HG03469 (cell line): Measurements from ENCODE around the gene SMLR1.
A peak's percentile ranks its signal among the peaks of the same experiment; 100 is the strongest.

ENCODE experiments used
- ATAC-seq: cut with Tn5 transposase; IDR thresholded peaks from one replicate; pipeline ENCODE4 v1.9.1; 2021; ENCODE audit warnings: mild to moderate bottlenecking, moderate library complexity, moderate number of reproducible peaks; ENCODE audit not compliant: unreplicated experiment

SMLR1 gene

GRCh38 chr6:130849594-130849993 lies 22.4 kb downstream of the SMLR1 start:
- ATAC-seq, result no peak

- no peak for ATAC-seq
Observed at GRCh38 chr6:130851026-130851425, 23.8 kb downstream of the SMLR1 start.

GRCh38 chr6:130852844-130853554 lies 25.8 kb downstream of the SMLR1 start:
- no peak for ATAC-seq

- no peak for ATAC-seq
Observed at GRCh38 chr6:130853555-130854183, 26.5 kb downstream of the SMLR1 start.

GRCh38 chr6:130858054-130858453 lies 30.8 kb downstream of the SMLR1 start:
- no peak for ATAC-seq

GRCh38 chr6:130858498-130859160 lies 31.4 kb downstream of the SMLR1 start:
- no peak for ATAC-seq

- no peak for ATAC-seq
Observed at GRCh38 chr6:130859161-130859867, 32.1 kb downstream of the SMLR1 start.

GRCh38 chr6:130862370-130862769 lies 35.2 kb downstream of the SMLR1 start:
- ATAC-seq, result no peak

GRCh38 chr6:130863415-130864230 lies 36.4 kb downstream of the SMLR1 start:
- no peak for ATAC-seq

- ATAC-seq, result no peak
Observed at GRCh38 chr6:130864344-130864743, 37.1 kb downstream of the SMLR1 start.

- no peak for ATAC-seq
Observed at GRCh38 chr6:130865793-130866192, 38.6 kb downstream of the SMLR1 start.

GRCh38 chr6:130869681-130870080 lies 42.5 kb downstream of the SMLR1 start:
- no peak for ATAC-seq

GRCh38 chr6:130870179-130870880 lies 43.1 kb downstream of the SMLR1 start:
- no peak for ATAC-seq

GRCh38 chr6:130872250-130873095 lies 45.3 kb downstream of the SMLR1 start:
- peak; percentile 58 for ATAC-seq

GRCh38 chr6:130873746-130874145 lies 46.5 kb downstream of the SMLR1 start:
- ATAC-seq, result no peak

GRCh38 chr6:130879826-130880225 lies 52.6 kb downstream of the SMLR1 start:
- no peak for ATAC-seq

GRCh38 chr6:130882370-130882769 lies 55.2 kb downstream of the SMLR1 start:
- ATAC-seq, result no peak

GRCh38 chr6:130885392-130886192 lies 58.4 kb downstream of the SMLR1 start:
- ATAC-seq, result peak; percentile 85
